Measurements from ENCODE around the gene ZDHHC13.

- TF ChIP-seq EGR1 (IDR thresholded peaks at IDR 0.05; ENCODE audit: low read depth) (no peak), CTCF (IDR thresholded peaks at IDR 0.05 in 2 of 3, conservative IDR thresholded peaks at IDR 0.05 in 1 of 3; ENCODE audit: borderline replicate concordance in 1 of 3, insufficient read depth in 1 of 3, low read depth in 2 of 3, low read length in 2 of 3) (no peak), RAD21 (IDR thresholded peaks at IDR 0.05; ENCODE audit: low read depth) (no peak)
These were observed 70.3 kb downstream of the ZDHHC13 start for GRCh38 chr11:19187114-19187832.

All from HCT116 (cell line).